Activated gamma-delta T cell treated with Interleukin-2 at 50 U/mL for 16 hours (primary cell): ENCODE results near the gene ARL2BP.
A peak's percentile ranks its signal among the peaks of the same experiment; 100 is the strongest.

Experiments used
- DNase-seq: peaks from one replicate; pipeline ENCODE4 v3.0.0-alpha.2; 2020

Gene ARL2BP

GRCh38 chr16:57236022-57236350, 9.1 kb upstream of the ARL2BP start:
- no peak for DNase-seq

GRCh38 chr16:57238682-57239081, 6.4 kb upstream of the ARL2BP start:
- DNase-seq, result no peak

- no peak for DNase-seq
Observed at GRCh38 chr16:57239107-57239506, 6.0 kb upstream of the ARL2BP start.

GRCh38 chr16:57240851-57241250, 4.2 kb upstream of the ARL2BP start:
- no peak for DNase-seq

- DNase-seq, result no peak
Observed at GRCh38 chr16:57242650-57243049, 2.4 kb upstream of the ARL2BP start.

- no peak for DNase-seq
Observed at GRCh38 chr16:57244463-57244766, 644 bp upstream of the ARL2BP start.

- DNase-seq, result peak; percentile 10
Observed at GRCh38 chr16:57245472-57246113, 534 bp downstream of the ARL2BP start.

GRCh38 chr16:57251352-57251751, 6.3 kb downstream of the ARL2BP start:
- no peak for DNase-seq

GRCh38 chr16:57252148-57252721, 7.2 kb downstream of the ARL2BP start:
- DNase-seq, result no peak

GRCh38 chr16:57253466-57253865, 8.4 kb downstream of the ARL2BP start:
- no peak for DNase-seq

GRCh38 chr16:57255686-57256415, 10.8 kb downstream of the ARL2BP start:
- DNase-seq, result no peak

GRCh38 chr16:57256601-57257395, 11.7 kb downstream of the ARL2BP start:
- DNase-seq, result no peak

GRCh38 chr16:57257455-57258070, 12.5 kb downstream of the ARL2BP start:
- DNase-seq, result no peak

GRCh38 chr16:57258226-57258909, 13.3 kb downstream of the ARL2BP start:
- DNase-seq, result no peak

- DNase-seq, result no peak
Observed at GRCh38 chr16:57258910-57259475, 13.9 kb downstream of the ARL2BP start.

- peak; percentile 23 for DNase-seq
Observed at GRCh38 chr16:57260294-57260929, 15.4 kb downstream of the ARL2BP start.

- no peak for DNase-seq
Observed at GRCh38 chr16:57261806-57262205, 16.7 kb downstream of the ARL2BP start.

GRCh38 chr16:57262841-57263540, 17.9 kb downstream of the ARL2BP start:
- DNase-seq, result no peak

- DNase-seq, result no peak
Observed at GRCh38 chr16:57263541-57264351, 18.7 kb downstream of the ARL2BP start.

GRCh38 chr16:57264381-57264780, 19.3 kb downstream of the ARL2BP start:
- DNase-seq, result no peak
